Colonic mucosa (tissue), 4 donors: ENCODE measurements around the gene LRRC14B. TPM values are rescaled to one million over a fixed set of nuclear protein-coding genes. Genes with fewer than 3 reads are reported as not detected.
"Not testable (repeated sequence)": the region's sequence is repeated elsewhere in the genome, so short reads cannot be mapped to it uniquely, and the experiment has no call there.

Experiments
- DNase-seq: peaks from one replicate; pipeline ENCODE4 v3.0.0-alpha.2; 2020
- H3K27ac ChIP-seq: fragments of 200-600 bp; one replicate; pipeline ENCODE4 v1.8.0; 2021
- H3K27me3 ChIP-seq: fragments of 200-600 bp; one replicate; pipeline ENCODE4 v1.8.0; 2021
- H3K36me3 ChIP-seq: fragments of 200-600 bp; one replicate; pipeline ENCODE4 v1.8.0; 2021
- H3K4me1 ChIP-seq: fragments of 200-600 bp; one replicate; pipeline ENCODE4 v1.8.0; 2021; ENCODE audit warnings: mild to moderate bottlenecking
- H3K4me3 ChIP-seq: fragments of 200-600 bp; one replicate; pipeline ENCODE4 v1.8.0; 2021
- H3K9ac ChIP-seq, 2 donors: one replicate each; pipeline ENCODE4 v1.7.0; 2013; ENCODE audit warnings: control low read depth in 2 of 2, low read depth in 2 of 2, low read length in 2 of 2
- H3K9me3 ChIP-seq: fragments of 200-600 bp; one replicate; pipeline ENCODE4 v1.8.0; 2021
- intact Hi-C: fragments of 100-400 bp; cut with DNase I; formaldehyde crosslinking; loops from one replicate; pipeline ENCODE4 v1.14.1; 2022
- total RNA-seq, 2 donors: library from RNA; stranded (reverse); fragmentation: NEBNext Ultra II Directional in 1 of 2; extraction: Animal tissue kit (Norgen Biotek cat#: 25700) in 1 of 2; gene quantifications; one replicate each; pipeline ENCODE4 v1.2.1, GENCODE V29; 2021
- donor health status: healthy.
- donor health status: DM: no; HTN: no; CAD: no.
- donor health status: DM: no; HTN: no; CAD: no.

Gene LRRC14B
- total RNA-seq, 2 donors from 2014 or later = not detected

DNA sequence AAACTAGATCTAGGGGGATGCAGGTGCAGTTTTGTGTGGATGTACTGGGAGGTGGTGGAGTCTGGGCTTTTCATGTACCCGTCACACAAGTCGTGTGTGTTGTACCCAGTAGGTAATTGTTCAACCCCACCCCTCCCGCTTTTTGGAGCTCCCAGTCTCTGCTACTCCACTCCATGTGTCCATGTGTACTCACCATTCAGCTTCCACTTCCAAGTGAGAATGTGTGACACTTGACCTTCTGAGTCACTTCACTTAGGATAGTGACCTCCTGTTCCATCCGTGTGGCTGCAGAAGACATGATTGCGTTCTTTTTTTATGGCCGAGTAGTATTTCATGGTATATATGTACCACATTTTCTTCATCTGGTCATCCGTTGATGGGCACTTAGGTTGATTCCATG lies 49.3 kb downstream of the LRRC14B start:
- H3K9ac ChIP-seq, DNase-seq, H3K9me3 ChIP-seq, H3K27ac ChIP-seq, H3K4me1 ChIP-seq, H3K4me3 ChIP-seq, H3K27me3 ChIP-seq, intact Hi-C loops: not testable (repeated sequence)
- peaks cover 12% of the 10 kb centered on the region for H3K36me3 ChIP-seq

GRCh38 chr5:241045-241669 lies 49.9 kb downstream of the LRRC14B start:
- H3K4me1 ChIP-seq, H3K9ac ChIP-seq, H3K4me3 ChIP-seq, H3K9me3 ChIP-seq, H3K27me3 ChIP-seq, DNase-seq, H3K27ac ChIP-seq, intact Hi-C loops: not testable (repeated sequence)
- H3K36me3 ChIP-seq = peaks cover 12% of the 10 kb centered on the region

- DNase-seq, H3K4me3 ChIP-seq, H3K27me3 ChIP-seq, H3K4me1 ChIP-seq, H3K9me3 ChIP-seq, intact Hi-C loops, H3K9ac ChIP-seq, H3K27ac ChIP-seq: not testable (repeated sequence)
- peaks cover 14% of the 10 kb centered on the region for H3K36me3 ChIP-seq
Measured at GRCh38 chr5:243683-244367, 52.5 kb downstream of the LRRC14B start.

- DNase-seq, H3K9me3 ChIP-seq, H3K4me3 ChIP-seq, intact Hi-C loops, H3K27ac ChIP-seq, H3K27me3 ChIP-seq, H3K4me1 ChIP-seq, H3K9ac ChIP-seq: not testable (repeated sequence)
- H3K36me3 ChIP-seq = peaks cover 20% of the 10 kb centered on the region
Measured at GRCh38 chr5:245717-246116, 54.4 kb downstream of the LRRC14B start.

Other genes with a start within 250 kb of the LRRC14B start
- under 1 TPM; 0.05 to 0.17 TPM for gene PLEKHG4B, start 99.3 kb upstream of the LRRC14B start, total RNA-seq
- gene CCDC127, start 26.7 kb downstream of the LRRC14B start, total RNA-seq = 1 to 10 TPM; 3.5 to 5.3 TPM
- 100 to 1,000 TPM; 285 to 414 TPM for gene SDHA, start 26.8 kb downstream of the LRRC14B start, total RNA-seq
- gene PDCD6, start 80.2 kb downstream of the LRRC14B start, total RNA-seq = 100 to 1,000 TPM; 111 to 142 TPM
- 1 to 10 TPM; 1.9 to 2.1 TPM for gene AHRR, start 130.2 kb downstream of the LRRC14B start, total RNA-seq